Measurements from ENCODE around the gene SAMD5.

SAMD5 gene

DNA sequence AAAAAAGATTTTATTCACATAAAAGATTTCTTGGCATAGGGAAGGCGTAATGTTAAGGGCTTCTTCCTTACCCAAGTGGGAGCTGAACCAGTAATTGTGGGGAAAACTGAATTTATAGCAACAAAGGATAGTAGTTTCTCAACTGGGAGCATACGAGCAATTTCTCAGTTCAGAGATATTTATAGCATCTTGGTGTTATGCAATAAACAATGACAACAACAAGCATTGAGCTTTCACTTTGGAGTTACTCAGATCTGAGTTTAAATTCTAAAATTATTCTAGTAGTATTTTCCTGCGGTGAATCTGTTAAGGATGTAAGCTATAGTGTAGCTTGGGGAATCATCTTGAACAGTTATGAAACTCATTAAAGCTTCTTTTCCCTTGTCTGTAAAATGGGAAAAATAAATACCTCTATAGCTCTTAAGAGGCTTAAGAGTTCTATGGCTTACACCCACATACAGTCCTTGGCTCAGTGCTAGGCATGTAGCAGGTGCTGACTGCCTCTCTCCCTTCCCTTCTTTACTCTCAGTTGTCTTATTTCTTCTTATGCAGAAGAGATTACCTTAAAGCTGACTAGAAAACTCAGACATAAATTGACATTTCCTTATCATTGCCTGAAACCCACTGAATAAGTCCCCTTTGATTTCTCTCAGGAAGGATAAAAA lies 58.8 kb downstream of the SAMD5 start:
- no peak for DNase-seq

DNA sequence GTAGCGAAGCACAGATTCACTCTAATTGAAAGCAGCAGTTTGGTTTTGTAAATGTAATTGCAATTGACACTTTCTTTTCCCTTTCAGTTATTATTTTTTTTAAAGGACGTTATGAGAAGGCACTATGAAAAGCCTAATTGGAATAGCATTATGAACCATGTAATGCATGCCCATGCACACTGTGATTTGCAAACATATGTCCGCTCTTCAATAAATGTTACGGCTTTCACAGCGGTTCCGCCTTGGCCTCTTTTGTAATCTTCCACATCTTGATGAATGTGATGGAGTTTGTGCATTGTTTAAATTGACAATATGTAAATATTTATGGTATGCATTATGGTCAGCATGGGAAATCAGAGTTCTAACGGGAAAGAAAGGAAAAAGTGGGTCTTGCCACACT lies 61.3 kb downstream of the SAMD5 start:
- no peak for DNase-seq

DNA sequence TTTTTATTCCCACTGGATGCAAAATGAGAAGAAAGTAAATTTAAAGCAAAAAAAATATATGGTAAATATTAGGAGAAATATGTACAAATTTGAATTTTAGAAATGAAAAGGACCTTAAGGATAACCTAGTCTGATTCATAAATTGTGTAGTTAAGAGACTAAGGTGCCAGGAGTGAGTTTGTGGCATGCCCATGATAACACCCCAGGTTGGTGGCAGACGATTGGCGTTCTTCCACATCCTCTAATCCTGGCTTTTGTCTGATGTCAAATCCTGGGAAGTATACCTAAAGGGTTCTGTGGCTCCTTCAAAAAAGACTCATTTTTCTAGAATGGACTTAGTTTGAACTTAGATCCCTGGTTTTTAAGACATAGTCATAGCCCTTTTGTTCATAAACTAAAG lies 62.2 kb downstream of the SAMD5 start:
- DNase-seq, result no peak

DNA sequence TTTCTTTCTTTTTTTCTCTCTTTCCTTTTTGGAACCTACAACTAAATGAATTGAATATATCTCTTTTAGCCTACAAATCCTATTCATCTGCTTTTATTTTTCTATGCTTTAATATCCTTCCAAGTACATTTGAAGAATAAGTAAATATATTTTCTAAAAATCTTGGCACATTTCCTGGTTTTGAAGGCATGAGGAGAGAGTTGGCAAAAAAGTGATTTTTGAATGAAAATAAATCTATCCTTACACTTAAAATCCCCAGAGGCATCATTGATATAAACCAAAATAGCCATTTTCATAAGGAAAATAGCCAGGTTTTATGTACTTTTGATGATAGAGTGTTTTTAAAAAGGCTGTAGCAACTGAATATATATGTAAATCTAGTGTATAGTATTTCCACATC lies 69.0 kb downstream of the SAMD5 start:
- DNase-seq, result no peak

DNA sequence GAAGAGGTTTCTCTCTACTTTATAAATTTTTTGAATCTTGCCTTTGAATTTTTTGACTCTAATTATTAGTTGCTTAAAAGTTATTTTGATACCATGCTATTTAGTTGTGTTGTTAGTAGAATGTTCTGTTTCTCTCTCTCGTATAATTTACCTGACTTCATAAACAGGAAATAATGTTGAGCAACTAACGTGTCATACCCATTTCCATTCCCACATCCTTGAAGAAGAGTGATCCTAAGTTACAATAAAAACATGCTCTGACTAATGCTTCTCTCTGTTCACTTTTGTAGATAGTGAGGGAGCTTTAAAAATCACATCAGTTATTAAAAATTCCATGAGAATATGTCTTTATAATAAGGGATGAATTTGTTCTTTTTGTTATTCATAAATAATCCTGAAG lies 69.7 kb downstream of the SAMD5 start:
- DNase-seq, result no peak

DNA sequence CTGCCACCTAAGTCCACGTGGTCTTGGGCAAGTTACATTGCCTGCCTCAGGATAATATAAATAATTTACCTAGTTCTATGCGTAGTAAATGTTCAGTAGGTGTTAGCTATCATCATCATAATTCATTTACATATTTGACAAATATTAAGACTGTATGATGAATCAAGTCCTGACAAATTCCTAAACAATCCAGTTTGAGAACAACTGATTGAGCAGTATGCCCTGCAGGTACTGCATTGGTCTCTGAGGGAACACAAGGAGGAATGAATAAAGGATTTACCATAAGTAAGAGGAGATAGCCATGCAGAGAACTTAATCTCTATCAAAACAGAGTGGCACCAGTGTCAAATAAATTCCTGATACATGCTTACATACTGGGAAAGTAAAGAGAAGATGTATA lies 70.4 kb downstream of the SAMD5 start:
- DNase-seq, result no peak

DNA sequence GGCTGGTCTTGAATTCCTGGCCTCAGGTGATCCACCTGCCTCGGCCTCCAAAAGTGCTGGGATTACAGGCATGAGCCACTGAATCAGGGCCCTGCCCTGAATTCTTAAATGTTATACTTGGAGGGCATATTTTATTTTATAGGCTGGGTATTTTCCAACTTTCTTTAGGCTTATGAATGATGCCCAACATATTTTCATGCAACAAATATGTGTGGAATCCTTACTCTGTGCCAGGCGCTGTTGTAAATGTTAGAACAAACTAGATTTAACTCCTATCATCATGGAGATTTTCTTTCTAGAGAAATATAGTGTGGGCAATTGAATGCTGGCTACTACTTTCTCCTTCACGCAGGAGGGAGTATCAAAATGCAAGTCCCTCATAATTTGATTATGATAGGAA lies 71.2 kb downstream of the SAMD5 start:
- DNase-seq, result no peak

DNA sequence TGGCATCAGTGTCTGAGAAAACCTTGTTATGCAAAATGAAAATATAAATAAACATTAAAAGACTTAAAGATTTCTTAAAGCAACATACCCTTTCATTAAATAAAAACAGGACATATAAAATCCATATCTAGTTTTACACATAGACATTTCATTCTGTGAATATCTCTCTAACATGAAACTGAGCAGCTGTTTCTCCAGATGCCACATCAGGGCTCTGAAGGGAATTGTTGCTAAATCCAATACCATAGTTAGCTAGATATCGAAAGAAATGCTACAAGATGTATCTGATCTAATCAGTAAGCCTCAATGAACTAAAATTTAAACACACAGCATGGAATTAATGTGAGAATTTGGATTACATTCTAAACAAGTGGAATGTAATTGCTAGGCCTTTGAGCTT lies 74.5 kb downstream of the SAMD5 start:
- DNase-seq, result no peak

DNA sequence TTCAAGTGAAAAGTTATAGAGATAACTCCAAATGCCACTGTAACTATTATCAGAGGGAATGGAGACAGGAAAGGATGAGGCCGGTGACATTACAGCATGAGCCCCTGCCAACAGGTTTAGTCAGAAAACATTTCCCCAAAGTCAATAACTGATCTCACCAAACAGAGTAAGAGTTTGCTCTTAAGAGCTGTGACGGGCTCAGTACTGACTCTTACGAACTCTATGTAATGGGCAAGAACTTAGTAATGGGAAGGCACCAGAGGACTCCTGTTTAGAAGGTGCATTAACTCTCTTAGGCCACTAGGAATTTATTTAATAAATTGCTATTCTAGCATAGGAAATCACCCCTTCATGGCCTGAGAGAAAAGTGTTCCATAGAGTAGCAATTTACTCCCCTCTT lies 76.8 kb downstream of the SAMD5 start:
- no peak for DNase-seq

DNA sequence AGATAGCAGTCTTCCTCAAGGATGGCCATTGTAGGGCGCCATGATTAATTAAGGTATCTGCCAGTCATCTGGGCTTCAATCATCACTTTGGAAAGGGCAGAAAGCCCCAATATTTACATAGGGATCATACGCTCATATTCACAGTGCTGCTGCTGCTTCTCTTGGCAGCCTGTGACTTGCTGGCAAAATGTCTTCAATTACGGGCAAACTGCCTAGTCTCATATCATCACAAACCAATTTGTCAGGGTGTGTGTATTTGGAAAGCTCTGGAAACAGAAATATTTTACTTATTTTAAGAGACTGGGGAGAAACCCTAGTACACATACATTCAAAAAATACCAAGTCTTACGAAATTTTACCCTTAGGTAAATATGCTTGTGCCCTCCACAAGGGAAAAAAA lies 77.6 kb downstream of the SAMD5 start:
- DNase-seq, result no peak

DNA sequence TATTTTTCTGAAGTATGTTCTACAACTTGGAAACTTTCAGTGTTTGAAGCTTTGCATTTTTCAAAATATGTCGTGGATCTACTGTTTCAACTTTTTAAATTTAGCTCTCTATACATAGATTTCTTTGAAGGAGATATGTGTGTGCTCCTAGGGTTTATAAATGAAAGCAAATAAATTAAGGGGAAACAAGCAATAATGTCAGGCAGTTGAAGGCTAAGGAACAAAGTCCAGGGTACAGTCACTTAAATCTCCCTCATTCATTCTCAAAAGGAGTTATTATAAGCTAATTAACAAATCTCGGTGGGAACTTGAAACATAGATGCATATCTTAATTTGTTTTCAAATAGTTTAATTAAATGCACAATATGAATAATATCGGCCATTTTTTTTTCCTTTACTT lies 79.4 kb downstream of the SAMD5 start:
- DNase-seq, result no peak

DNA sequence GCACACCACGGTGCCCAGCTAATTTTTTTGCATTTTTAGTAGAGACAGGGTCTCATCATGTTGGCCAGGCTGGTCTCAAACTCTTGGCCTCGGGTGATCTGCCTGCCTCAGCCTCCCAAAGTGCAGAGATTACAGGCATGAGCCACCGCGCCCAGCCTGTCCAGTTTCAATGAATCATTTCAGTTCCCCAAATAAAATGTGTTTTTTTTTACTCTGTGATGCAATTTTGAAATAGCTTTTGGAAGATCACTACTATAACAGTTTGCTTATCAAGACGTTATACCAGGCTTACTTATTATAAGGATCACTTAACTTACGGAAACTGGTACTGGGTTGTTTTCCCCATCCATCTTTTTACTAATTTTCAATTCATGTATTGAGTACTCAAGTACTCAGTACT lies 80.0 kb downstream of the SAMD5 start:
- no peak for DNase-seq

DNA sequence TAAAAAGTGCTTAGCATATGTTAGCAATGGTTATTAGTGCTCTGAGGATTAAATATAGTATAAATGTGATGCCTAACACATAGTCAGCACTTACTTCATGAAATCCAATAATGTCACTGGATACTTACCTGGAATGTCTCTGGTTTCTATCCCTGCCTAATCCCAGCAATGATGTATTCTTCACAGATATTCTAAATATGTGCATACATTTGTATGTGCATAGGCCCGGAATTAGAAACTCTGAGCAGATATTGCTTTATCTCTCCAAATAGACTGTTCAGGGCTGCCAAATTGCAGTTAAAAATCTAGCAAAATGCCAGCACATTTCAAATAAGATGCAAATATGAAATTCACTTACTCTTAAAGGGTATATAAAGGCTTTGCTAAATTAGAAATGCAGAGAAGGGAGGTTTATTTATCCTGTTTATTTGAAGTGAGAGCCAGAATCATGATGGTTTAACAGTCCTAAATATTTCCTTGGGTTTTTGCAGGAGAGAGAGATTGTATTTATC lies 81.3 kb downstream of the SAMD5 start:
- DNase-seq, result no peak

DNA sequence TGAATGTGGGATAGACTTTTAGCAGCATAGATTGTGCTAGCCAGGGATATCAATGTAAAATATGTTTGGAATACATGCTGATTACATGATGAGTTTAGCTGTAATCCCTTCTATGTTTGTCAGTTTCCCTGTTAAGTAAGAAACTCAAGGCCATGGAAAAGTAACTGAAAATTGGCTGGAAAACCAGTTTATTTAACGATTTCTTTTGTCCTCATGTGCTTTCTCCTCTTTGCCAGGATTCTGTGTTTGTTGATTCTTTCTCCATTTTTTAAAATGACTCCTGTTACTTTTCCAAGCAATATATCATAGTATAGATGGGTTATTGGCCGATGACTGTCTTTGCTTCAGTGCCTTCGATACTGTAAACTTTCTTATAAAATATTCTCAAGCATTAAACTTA lies 87.5 kb downstream of the SAMD5 start:
- DNase-seq, result no peak

DNA sequence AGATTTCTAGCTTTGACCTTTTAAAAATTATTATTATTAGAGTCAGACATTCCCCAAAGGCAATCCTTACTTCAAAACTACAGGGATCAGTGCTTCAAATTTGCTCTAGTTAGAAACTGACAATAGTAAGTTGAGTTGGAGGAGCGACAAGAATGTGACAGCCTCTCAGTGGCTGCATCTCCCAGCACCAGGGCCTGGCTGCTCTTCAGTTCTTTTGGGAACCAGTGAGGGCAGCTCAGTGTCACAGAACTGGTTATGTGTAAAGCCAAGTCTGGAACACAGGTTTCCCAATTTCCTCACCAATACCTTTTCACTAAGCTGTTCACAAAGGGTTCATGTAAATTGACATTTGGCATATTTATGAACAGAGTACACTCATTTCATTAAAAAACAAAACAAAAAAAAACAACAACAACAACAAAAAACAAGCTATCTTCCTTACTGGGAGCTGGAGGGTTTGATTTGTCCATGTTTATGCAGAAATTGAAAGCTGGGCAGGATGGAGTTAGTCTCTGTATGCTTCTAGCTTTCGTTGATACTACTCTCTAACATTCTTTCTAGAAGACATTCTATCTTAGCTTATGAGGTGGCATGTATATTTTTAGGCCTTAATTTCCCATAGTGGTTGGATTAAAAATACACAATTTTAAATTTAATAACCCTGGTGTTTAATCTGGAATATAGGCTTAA lies 95.0 kb downstream of the SAMD5 start:
- DNase-seq, result no peak

DNA sequence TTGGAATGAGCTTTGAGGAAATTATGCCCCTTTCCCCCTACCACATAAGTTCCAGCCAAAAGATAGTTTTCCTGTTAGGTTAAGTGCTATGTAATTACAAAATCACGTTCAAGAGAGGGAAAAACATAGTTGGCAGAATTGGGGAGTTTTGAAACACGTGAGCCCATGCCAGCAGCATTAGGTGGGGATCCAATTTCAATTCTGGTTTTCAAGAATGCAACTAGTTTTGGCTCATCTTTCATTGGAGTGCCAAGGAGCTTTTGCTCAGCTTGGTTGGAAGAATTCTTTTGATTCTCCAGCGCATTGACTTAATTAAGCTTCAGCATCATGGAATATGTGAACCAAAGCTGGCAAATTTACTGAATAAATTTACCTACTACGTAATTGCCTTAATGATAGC lies 95.9 kb downstream of the SAMD5 start:
- DNase-seq, result no peak

DNA sequence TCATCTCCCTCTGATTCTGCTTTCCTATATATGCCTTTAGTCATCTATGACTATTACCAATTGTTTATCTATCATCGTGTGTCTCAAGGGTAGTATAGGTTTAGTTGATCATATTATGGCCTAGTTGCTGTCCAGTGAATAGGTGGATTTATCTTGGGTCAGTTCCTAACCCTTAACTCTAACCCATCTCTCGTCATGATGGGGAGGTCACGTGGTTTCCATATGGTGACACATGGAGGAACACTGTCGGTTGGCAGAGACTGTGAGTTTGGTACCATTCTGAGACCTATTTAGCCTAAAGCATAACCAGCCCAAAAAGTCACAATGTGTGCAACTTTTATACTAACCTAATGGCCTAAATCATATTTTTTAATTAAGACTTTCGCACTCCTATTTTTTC lies 103.5 kb downstream of the SAMD5 start:
- no peak for DNase-seq

DNA sequence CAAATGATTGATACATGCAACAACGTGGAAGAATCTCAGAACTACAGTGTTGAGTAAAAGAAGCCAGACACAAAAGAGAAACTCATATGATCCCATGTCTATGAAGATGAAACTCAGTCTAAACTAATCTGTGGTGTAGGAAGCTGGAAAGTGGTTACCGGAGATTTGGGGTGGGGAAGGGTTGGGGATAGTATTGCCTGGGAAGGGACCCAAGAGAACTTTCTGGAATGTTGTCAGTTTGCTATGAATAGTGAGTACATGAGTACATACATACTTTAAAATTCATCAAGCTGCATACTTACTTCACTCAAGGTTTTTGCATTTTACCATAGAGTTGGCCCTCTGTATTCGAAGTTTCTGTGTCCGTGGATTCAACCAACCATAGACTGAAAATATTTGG lies 106.0 kb downstream of the SAMD5 start:
- DNase-seq, result no peak

DNA sequence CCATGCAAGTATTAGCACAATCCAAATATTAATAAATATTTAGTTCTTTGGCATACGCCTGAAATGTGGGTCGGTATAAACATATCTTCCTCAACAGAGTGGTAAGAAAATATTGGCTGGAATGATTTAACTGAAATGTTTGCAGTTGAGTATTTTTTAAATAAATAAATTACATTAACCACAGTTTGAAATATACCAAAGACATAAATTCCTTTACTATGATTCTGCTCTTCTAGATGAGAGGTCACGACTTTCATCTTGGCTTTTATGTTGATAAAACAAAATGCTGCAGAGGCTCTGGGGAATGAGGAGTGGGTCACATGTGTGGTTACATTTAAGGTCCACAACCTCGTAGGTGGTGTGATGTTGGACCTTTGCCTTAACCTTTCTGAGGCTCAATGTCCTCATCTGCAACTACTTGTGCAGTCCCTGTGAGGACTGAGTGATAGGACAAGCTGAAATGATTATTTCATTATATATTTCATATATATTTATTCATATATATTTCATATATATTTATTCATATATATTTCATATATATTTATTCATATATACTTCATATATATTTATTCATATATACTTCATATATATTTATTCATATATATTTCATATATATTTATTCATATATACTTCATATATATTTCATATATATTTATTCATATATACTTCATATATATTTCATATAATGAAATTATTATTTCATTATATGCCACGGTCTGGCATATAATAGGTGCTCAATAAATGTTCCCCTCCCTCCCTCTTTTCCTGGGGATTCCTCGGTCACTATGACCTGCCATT lies 107.4 kb downstream of the SAMD5 start:
- no peak for DNase-seq

DNA sequence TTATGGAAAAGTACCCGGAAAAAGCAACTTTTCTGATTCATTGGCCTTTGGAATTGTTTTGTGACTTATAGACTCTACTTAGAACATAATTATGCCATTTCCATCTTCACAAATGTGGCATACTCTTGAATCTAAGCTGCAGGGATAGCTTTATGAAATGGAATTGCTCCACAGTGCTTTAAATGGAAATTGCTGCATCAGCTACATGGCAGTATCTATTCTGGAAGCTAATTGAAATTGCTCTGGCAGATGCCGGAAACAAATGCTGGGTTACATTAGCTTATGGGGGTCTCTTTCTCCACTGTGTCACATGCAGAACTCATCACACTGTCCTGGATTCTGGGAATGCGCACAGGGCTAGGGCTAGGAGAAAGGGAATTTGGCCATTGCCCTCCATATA lies 108.9 kb downstream of the SAMD5 start:
- DNase-seq, result no peak

DNA sequence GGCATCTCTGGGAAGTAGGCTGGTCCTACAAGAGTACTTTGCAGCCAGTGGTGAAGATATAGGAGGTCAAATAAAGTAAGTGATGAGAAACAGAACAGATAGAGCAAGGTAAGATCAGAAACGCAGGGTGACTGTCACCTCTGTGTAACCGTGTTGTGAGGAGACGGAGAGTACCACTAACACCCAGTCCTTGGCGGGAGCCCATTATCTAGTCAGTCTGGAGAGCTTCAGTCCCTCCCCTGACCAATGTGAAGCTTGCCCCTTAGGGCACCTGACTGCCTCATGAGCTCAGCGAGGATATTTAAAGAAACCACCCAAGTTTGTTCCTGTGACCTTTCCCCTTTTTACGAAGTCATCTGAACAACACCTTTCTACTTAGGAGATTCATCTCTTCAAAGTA lies 110.0 kb downstream of the SAMD5 start:
- no peak for DNase-seq

DNA sequence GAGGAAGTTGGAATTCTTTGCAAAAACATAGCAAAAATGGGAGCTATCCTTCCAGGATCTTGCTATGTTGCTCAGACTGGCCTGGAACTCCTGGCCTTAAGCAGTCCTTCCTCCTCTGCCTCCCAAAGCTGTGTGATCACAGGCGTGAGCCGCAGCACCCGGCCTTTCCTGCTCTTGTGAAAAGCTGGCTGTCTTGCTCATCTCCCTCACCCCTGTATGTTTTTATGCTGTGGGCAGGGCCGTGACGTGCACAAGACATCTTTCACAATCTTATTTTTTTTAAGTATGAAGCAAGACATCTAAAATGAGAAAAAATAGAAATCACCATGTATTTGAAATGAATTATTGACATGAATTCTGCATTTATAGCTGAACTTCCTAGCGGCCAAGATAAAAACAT lies 110.4 kb downstream of the SAMD5 start:
- DNase-seq, result no peak
